HG02884 (cell line): Measurements from ENCODE around the gene PAPOLA.
A peak's percentile ranks its signal among the peaks of the same experiment; 100 is the strongest.

ENCODE experiments used
- ATAC-seq: cut with Tn5 transposase; IDR thresholded peaks from one replicate; pipeline ENCODE4 v1.9.1; 2021; ENCODE audit warnings: mild to moderate bottlenecking, moderate library complexity; ENCODE audit not compliant: unreplicated experiment

PAPOLA gene

DNA sequence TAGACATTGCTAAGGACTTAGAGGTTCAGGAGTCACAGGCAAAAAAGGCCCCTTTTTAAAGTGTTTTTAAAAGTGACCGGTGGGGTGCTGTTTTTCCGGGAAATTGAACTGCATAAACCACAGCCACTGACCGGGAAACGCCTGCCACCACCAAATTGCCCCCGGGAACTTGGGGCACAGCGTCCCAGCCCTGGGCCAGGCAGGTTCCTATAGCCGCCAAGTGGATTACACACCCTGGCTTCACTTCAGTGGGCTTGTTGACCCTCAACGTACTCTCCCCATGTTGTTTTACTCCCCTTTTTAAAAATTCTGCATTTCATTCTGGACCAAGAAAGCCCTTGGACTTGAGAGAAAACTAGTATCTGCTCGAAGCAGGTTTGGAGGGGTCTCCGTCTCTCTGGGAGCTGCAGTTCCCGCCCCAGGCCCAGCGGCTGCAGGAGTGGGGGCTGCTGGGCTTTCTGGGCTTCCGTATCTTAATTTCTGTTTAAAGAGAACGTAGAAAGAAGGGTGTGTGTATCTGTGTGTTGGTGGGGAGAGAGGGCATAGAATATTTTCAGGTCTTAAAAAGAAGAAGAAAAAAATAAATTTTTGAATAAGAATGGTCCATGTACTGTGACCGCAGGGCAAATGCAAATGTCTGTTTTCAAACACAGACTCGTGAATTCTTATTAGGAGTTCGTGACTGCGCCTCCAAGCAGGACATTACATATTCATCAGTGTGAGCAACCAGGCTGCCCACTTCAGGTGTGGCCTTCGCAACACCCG lies 82.9 kb downstream of the PAPOLA start:
- no peak for ATAC-seq

DNA sequence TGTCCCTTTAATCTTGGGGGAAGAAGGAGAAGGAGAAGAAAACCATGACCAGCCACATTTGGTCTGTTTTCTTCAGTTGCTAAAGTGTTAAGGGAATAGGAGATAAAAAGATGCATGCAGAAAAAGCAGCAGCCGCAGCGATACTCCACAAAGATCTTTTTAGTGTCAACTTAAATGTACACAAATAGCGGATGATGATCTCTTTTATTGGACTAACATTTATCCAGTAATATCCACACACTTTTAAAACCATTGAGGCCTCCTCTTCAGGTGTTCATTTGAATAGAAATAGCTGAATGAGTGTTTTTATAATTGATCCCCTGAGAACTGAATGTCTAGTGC lies 83.5 kb downstream of the PAPOLA start:
- no peak for ATAC-seq

DNA sequence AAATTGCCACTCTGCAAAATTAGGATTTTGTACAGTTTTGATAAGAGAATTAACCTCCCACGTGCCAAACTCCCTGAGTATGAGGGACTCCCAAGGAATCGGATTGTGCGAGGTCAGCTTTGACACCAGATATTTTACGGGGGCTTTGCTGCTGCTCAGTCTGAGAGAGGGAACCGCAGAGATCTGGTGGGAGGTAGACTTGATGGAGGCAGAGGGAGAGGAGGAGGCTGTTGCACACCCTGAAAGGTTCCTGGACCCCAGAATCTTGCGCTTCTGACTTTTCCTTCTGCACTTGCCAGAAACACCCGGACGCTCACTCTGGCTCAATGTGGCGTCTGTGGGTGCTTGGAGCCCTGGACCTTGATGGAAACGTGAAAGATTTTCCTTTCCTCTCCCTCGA lies 83.9 kb downstream of the PAPOLA start:
- no peak for ATAC-seq

DNA sequence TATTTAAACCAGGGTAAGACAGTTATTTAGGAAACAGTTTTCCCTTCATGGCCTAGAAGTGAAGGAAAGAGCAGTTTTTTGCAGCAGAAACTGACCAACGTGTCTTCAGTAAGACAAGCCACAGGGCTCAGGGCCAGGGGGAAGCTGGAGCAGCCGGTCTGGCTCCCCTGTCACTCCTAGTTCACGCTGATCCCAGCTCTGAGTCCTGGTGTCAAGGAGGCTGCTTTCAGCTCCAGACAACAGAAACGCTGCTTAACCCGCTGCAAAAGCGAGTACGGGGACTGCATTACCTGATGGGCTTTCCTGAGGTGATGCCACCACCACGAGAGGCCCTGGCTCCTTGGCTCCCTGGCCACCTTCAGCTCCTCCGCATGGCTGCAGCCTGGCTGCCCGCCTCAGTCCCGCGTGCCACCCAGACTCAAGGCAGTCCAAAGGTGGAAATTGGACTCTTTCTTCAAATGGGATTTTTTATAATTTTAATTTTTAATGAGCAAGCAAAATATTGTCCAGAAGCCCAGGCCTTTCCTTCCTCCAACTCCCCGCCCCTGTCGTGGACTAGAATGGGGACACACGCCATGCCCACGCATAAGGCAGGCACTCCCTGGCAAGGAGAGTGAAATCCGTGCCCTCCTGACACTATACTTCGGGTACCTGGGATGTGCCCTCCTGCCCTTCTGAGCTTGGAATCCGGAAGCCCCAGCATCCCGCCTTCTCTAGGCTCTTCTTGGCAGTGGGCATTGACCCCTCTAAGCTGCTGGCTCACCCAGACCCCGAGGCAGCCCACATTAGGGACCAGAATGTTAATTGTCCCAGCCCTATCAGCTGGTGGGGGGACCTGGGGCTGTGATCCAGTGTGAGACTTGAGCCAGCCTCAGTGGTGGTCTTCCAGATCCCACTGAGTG lies 85.0 kb downstream of the PAPOLA start:
- no peak for ATAC-seq

DNA sequence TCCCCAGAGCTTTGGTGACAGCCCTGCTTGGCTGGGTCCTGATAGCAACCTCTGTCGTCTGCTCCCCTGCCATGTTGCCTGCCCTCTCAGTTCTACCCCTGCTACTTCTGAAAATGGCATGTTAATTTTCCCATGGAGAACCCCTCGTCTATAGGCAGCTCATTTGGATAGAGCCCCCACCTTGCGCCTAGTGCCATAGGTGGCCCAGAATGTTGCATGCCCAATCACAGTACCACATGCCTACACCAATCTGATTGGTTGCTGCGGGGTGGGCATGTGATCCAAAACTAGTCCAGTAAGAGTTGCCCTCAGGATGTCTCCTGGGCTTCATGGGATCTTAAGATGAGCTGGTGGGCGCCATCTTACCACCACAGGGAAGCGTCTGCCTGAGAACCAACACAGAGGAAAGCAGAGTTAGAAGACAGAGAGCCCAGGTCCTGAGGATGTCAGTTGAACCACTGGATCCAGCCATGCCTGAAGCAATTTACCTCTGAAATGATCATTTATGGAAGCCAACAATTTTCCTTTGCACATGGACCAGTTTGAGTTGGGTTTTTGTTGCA lies 85.7 kb downstream of the PAPOLA start:
- ATAC-seq = no peak

DNA sequence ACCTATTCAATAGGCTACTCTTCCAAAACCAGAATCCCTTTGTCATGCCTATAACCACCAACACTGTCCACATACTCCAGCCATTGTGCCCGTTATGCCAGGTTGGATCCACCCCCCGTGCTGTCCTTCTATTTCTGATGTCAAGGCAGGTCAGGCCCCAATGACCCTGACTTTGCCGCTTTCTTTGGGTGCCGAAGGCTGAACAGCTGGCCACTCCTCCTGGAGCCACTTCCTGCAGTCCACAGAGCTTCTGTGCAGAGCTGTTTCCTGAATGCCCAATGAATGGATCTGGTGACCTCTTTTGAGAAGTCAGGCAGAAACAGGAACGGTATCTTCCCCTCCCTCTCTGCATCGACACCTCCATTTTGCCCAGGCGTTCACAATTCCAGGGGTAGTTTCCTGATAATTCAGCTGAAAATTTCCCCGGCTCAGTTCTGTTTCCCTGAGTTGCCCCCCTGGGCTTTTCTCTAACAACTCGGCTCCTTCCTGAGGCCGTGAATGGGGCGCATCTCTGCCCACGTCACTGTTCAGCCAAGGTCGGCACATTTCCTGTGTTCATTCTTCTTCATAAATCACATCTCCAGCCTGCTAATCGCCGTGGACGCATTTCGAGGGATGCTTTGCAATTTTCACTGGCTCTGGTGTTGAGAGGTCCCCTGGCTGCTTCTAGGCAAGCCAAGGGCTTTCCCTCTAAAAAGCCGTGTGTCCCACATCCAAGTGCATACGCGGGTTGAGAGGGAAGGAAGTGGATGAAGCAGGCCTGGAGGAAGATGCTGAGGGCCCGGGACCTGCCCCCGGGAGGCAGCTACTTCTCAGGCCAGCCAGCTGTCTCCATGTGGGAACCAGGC lies 86.5 kb downstream of the PAPOLA start:
- no peak for ATAC-seq

DNA sequence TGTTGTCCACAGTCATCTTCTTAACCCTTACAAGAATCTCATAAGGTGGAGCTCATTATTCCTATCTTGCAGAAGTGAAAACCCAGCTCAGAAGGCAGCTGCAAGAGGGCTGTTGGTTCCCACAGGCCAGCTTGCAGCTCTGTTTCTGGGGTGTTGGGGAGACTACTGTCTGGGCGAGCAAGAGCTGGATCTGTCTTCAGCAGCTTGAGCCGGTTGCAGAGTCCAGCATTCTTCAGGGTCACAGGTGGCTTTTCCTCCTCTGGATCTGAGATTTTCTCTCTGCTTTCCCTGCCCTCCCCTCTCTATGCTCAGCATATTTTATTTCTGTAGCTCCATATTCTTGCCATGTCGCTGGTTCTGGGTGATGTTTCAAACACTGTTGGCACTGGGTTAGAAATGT lies 87.4 kb downstream of the PAPOLA start:
- ATAC-seq = no peak

DNA sequence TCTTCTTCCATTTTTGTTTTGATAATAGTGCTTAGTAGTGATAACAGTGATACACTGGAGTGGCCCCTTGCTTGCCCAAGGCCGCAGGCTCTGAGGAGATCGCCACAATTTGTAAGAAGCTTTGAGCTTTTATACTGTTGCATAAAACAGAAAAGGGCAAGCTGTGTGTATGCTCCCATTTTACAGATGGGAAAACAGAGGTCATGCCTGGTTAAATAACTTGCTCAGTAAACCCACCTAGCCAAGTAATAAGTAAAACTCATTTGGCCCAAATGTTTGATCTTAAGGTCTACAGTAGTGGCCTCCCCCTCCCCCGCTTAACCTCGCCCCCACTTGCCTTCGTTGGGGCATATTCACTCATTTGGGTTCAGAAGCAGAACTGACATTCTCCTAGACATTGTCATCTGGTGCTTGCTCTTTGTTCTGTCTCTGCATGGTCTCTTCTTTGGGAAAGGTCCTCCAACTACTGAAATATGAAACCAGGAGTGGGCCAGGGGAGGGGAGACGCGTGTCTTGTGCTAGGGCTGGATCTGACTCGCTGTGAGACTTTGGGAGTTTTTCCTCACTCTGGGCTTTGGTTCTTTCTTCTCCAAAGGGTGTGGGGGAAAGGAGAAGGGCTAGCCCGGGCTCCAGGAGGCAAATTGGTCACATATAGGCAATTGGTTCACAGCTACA lies 88.1 kb downstream of the PAPOLA start:
- no peak for ATAC-seq

DNA sequence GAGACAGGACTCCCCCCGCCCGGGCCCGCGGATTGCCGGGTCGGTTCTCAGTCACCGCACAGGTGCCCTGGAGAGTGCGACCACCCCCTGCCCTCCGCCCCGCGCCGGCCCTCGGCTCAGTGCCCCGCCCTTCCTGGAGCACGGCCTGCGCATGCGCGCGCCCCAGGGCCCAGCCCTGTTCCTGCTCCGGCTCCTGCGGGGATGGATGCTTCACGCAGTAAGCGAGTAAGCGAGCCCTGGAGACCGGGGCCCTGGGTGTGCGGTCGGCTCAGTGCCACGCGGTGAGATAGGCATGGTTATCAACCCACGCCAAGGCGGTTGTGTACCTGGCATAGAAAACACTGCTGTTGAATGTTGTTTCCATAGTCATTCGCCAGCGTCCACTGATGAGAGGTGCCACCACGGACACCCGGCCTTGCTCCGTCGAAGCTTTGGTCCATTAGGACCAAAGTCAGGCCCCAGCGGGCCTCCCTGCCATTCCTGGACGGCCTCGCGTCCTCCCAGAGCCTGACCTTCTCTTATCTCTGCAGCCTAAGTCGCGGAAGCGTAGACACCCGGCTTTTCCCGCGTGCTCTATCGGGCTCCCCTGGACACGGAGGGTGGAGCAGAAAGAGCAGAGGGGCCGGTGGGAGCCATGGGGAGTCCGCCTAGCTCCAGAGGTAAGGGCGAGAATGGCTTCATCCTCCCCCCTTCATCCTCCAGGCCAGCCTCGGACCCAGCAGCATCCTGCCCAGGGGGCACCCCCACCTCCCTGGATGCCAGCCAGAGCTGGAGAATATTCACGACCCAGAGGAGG lies 90.6 kb downstream of the PAPOLA start:
- peak; percentile 78 for ATAC-seq

DNA sequence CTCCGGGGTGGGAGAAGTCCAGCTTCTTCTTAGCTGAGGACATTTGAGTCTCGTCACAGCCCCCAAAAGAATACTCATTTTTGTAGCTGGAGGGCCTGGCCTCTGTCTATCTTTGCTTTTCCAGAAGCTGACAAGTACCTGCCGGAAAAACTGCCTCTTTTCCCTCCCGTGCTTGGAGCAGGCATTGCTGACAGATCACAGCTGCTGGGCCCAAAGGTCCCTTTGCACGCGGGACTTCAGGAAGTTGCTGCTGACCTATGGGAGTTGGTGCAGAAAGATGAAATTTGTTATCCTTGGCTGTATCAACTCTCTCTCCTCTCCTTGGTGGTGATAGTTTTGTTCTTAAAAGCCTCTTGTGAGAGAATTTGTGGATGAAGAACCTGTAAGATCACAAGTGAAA lies 92.8 kb downstream of the PAPOLA start:
- no peak for ATAC-seq

DNA sequence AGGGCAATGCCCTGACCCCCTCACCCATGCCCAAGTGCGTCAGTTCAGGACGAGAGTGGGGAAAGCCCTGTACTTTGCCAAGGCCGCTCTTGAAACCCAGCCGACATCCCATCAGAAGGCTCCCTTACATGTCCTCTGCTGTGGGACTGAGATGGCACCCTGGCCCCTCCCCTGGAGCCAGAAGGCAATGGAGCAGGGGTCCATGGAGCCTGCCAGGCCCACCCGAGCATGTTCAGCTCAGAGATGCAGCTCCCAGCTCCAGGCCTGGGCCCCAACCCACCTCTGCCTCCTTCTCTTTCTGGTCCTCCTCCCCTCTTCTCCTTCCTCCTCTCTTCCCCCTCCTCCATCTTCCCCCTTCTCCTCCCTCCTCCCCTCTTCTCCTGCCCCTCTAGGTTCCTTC lies 95.5 kb downstream of the PAPOLA start:
- ATAC-seq = no peak

DNA sequence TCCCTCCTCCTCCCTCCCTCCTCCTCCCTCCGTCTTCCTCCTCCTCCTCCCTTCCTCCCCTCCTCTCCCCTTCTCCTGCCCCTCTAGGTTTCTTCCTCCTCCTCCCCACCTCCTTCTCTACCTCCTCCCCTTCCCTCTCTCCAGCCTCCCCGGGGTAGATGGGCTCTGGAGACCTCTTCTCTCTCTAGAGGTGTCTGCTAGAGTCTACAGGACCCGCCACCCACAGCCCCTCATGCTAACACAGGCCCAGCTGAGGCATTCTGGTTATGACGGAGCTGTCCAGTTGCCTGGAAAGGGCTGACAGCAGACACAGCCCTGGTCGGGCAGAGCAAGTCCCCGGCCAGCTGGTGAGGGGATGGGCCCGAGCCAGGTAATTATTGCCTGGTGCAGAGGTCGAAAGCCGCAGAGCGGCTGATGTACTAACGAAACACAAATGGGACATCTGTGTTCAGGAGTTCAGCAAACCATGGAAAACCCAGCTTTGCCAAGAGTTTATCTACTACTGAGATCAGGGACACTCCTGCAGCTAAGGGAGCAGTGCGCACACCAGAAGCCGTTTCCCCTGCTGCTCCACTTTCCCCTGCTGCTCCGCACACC lies 96.2 kb downstream of the PAPOLA start:
- no peak for ATAC-seq

DNA sequence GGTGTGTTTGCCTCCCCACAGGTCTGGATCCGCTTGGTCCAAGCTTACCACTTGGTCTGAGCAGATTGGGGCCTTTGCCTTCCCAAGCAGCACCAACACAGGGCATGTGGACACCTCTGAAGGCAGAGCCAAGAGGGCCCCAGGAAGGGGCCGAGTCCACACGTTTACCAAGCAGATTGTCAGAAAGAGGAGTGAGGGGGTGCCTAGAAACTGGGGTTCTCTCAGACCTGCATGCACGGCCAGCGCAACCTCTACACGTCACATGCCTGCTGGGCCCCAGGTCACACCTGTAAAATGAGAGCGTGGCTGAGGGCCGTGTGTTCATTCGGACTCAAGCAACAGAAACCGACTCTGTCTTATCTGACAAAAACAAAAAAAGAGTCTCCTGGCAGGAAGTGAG lies 96.9 kb downstream of the PAPOLA start:
- no peak for ATAC-seq

DNA sequence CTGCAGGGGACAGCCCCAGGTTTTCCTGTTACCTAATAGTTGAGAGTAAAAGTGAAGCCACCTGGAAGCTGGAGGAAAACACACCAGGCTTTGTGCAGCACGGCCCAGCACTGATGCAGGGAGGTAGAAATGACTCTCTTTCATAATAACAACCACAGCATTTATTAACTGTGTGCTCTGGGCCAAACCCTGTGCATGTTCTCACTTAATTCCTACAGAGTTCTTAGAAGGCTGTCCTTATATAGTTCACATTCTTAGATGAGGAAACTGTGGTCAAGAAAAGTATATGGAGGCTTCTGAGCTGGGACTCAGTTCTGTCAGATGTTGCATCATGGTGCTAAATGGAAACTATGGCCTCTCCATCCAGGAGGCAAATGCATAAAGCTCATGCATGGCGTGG lies 100.0 kb downstream of the PAPOLA start:
- ATAC-seq = no peak

DNA sequence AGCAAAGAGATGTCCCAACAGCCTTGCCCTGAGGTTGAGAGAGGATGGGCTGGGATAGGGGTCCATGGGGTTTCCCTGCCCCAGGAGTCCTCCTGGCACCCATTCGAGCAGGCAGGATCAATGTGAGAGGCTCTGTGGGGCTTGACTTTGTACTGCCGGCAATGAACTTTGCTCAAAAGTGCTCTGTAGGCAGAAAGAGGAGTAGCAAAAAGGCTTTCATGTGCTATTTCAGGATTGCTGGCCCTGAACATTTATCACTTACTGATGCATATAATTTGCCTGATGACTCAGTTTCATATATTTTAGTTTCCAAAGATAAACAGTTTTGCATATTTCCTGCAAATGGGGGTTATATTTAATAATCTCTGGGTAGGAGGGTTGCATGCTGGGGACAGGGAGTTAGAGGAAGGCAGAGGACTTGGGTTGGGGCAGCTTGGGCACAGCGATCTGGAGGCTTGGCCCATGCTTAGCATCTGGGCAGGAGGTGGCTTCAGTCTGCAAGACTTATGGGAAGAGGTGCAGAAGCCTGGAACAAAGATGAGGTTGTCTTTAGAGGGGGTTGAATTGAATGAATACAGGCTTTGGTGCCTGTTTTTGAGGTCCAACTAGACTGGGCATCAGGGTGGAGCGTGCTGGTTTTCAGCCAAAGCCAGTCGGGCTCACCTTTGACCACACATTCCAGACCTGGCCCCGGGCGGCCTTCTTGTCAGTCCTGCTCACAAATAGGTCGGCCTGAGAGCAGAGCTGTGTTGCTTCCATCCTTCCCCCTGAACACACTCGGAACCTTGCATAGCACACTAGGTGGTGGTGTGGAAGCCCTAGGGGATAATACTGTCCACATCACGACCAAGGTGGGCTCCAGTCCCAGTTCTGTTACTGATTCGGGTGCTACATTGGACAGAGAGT lies 101.4 kb downstream of the PAPOLA start:
- ATAC-seq = no peak

DNA sequence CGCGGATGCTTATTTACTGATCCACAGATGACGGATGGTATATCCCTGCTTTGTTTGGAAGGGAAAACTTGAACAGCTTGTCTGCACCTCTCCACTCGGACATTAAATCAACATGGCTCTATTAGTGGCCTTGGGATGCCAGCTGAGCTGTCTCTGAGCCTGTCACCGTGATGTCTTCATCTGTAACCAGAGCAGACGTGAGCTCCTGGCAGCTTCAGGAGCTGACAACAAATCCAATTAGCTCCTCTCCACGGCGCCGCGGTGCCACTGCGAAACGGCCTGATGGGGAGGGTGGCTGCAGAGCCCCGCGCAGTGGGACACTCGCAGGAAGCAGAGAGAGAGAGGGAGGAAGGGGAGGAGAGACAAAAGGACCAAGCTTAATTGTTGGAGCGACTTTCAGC lies 112.3 kb downstream of the PAPOLA start:
- no peak for ATAC-seq

DNA sequence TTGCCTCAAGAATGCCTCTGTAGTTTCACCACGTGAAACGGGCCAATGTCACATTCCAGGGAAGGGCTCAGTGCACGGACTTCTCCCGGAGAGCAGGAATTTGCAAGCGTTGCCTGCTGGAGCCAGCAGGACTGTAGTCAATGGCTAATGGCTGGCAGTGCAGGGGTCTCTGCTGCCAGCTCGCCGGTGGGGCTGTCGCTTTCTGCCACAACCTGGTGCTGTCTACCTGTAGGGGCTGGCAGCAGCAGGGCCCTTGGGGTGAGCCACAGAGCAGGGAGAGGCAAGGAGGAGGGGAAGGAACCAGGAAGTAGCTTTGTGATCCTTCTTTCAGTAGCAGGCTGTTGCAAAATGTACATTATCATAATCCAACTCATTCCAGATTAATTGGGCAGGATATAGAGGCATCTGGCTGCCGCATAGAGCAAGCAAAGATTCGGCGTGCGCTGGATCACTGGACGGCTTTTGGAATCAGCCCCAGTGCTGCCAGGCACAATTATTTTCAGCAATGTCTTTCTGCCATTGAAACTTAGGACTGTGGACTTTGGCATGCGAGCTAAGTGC lies 114.1 kb downstream of the PAPOLA start:
- ATAC-seq = no peak
